ENCODE measurements around the gene ZNF141.
"Not testable (repeated sequence)": the region's sequence is repeated elsewhere in the genome, so short reads cannot be mapped to it uniquely, and the experiment has no call there.

Gene ZNF141

GRCh38 chr4:337143-337931 is at the start of gene ZNF141:
Gene ZNF141, plus strand, starts transcription at chr4:337814. Its CDS starts 170 bp downstream, at chr4:337984.
- DNase-seq, result peak; percentile 80

DNA sequence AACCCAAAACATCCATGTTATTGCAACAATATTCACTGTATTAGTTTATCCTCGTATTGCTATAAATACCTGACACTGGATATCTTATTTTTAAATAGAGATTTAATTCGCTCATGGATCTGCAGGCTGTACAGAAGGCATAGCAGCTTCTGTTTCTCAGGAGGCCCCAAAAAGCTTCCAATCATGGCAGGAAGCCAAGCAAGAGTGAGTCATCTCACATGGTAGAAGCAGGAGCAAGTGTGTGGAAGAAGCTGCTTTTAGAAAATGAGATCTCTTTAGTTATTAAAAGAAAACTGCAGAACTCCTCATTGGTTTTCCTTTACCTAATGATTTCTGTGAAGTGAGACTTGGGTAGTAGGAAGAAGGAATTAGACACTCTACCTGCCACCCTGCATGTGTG is 48.7 kb upstream of the ZNF141 start:
- no peak for DNase-seq

- no peak for DNase-seq
Measured at GRCh38 chr4:294732-295131, 42.9 kb upstream of the ZNF141 start.

DNA sequence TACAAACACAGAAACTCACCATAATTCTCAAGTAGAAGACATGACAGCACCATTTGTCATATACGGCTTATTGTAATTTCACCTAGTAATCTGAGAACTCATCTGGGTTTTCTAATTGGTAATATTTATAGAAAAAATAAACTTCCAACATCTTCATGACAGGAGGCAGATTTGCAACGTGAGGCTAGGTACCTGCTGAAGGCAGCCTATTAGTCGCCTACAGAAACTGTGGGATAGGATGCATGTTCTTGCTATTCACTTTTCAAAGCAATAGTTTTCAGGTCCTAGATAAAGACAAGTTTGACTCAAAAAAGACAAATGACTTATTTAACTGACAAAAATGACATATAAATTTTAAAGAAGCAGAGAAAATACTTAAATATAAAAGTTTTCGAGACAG is 35.2 kb upstream of the ZNF141 start:
- DNase-seq, result no peak

DNA sequence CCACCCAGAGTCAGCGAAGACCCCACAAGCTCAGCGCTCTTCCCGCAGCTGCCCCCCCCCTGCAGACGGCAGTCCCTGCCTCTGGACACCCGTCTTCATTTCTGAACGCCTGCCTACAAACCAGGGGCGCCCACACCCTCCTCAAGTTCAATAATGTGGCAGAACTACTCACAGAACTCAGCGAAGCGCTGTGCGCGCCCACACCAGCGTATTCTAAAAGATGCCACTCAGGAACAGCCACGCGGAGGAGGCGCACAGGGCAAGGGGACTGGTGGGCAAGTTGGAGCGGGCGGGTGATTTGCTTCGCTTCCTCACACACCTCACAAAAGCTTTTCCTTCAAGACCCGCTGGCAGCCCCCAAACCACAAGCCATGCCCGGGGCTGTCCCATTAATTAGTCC is 33.1 kb upstream of the ZNF141 start:
- DNase-seq, result not testable (repeated sequence)

DNA sequence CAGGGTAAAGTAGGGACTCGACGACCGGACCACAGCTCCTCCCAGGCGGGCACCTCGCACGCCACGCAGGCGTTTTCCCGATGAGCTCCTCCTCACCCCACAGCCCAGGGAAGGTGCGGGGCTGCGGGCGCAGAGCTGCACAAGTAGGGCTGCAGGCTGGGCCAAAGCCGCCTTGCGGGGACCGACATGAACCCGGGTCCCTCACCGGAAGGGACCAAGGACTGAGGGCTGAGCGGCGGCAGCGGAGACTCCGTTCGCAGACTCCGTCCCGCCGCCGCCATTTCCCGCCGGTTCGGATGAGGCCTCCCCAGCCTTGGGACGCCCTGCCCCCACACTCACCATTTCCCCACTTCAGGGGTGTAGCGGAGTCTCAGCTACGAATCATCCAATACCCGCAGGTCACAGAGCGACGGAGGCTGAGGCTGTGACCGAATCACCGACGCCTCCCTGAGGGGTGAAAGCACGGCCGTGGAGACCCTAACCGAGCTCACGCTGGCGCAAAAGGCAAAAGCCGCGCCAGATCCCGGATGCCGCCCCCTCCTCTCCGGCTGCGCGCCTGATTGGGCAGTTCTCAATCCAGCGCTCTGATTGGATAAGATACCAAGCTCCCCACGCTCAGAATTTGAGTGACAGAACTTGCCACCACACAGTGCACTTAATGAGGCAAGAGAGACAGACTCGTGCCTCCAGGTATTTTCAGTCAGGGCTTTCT is 32.5 kb upstream of the ZNF141 start, which contains the start of gene ZNF732:
TSS of gene ZNF732 (minus strand) at position 506 of the 712 bp plus-strand sequence. CDS start at position 342, 164 bp downstream.
- no peak for DNase-seq

GRCh38 chr4:306551-306961 is 31.1 kb upstream of the ZNF141 start:
- DNase-seq, result no peak

DNA sequence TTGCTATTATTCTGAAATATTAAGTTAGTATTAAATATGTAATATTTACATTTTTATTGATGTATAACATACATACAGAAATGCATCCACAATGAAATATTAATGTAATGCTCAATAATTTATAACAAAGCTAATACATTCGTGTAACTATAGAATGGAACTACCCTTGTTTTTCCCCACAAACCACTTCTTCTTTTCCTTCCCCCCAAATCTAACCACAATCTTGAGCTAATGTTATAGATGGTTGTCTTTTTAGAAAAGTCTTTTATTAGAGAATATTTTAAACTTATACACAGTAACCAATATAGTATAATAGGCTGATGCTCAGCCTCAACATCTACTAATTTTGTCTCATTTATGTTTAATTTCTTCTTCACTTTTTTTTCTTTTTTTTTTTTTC is 27.8 kb upstream of the ZNF141 start:
- DNase-seq, result no peak

DNA sequence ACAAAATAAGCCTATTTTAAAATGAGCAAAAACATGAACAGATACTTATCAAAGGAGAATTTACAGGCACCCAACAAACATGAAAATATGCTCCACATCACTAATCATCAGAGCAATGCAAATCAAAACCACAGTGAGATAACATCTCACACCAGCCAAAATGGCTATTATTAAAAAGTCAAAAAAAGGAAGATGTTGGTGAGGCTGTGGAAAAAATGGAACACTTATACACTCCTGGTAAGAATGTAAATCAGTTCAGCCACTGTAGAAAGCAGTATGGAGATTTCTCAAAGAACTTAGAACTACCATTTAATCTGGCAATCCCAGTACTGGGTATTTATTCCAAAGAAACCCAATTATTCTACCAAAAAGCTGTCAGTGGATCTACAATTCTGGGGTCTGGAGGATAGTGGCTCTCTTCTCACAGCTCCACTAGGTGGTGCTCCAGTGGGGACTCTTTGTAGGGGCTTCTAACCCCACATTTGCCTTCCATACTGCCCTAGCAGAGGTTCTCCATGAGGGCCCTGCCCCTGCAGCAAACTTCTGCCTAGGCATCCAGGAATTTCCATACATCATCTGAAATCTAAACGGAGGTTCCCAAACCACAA is 23.2 kb upstream of the ZNF141 start:
- DNase-seq, result no peak

DNA sequence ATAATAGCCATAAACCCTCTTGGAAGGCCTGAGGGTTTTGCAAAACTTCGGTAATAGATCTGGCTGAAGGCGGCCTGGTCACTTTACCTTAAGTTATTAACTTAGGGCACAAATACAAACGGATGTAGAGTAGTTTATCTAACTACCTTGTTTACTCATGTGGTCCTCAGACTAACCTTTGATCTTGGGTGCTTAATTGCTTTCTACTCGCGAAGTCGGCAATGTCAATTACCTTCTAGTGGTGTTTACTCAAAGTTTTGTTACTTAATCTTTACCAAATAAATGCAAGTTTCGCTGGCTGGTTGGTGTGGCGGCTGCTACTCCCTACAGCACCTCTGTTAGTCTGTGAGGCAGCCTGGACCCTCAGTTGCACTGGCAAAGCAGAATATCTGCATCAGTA is 8.9 kb upstream of the ZNF141 start:
- no peak for DNase-seq

GRCh38 chr4:335515-335914 is 2.1 kb upstream of the ZNF141 start:
- no peak for DNase-seq

DNA sequence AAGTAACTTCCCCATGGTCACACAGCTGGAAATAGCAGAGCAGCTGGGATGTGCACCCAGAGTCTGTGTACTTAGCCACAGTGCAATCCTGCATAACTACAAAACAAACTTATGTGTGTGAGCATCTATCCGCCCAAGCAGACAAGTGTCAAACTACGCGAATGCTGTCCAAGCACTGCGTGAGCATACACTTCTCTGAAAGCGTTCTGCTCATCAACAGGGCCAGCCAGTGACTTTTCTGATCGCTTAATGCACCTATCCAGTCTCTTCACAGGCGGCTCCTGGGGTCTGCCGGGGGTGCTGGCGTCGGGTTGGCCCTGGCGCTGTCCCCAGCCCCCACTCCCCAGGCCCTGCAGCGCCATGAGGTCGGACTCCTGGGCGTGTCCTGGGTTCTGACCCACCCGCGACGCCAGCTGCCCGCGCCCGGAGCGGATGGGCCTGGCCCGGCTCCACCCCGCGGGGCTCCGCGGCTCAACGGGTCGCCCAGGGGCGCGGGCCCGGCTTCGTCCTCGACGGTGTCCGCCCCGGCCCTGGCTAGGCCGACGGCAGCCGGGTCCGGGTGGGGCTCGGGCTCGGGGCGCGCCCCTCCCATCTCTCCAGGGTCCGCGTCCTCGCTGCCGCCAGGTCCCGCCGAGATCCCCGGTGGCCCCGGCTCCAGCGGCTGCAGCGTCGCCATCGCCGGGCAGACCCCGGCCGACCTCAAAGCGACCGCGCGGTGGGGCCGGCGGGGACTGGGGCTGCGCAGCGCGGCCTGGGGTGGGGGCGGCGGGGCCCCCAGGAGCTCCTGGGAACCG is 1.3 kb upstream of the ZNF141 start:
- no peak for DNase-seq

DNA sequence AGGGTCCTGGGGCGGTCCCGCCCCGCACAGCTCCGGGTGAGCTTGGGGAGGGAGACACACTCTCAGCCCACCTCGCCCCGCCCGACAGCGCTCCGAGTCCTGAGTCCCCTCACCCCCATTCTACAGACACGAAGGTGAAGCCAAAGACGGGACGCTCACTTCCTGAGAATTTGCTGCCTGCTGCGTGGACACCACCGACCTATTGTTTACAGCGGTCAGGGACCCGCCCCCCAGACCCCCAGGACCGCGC is 796 bp upstream of the ZNF141 start:
- DNase-seq, result no peak

DNA sequence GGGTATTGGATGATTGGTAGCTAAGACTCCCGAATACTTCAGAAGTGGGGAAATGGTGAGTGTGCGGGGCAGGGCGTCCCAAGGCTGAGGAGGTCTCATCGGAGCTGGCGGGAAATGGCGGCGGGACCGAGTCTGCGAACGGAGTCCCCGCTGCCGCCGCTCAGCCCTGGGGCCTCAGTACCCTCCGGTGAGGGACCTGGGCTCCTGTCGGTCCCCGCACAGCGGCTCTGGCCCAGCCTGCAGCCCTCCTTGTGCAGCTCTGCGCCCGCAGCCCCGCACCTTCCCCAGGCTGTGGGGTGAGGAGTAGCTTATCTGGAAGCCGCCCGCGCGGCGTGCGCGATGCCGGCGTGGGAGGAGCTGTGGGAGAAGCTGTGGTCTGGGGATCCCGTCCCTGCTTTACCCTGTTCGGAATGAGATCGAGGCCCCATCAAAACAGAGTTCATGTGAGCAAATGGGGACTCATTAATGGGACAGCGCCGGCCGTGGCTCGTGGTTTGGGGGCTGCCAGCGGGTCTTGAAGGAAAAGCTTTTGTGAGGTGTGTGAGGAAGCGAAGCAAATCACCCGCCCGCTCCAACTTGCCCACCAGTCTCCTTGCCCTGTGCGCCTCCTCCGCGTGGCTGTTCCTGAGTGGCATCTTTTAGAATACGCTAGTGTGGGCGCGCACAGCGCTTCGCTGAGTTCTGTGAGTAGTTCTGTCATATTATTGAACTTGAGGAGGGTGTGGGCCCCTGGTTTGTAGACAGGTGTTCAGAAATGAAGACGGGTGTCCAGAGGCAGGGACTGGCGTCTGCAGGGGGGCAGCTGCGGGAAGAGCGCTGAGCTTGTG is 531 bp downstream of the ZNF141 start:
- DNase-seq, result peak; percentile 54

DNA sequence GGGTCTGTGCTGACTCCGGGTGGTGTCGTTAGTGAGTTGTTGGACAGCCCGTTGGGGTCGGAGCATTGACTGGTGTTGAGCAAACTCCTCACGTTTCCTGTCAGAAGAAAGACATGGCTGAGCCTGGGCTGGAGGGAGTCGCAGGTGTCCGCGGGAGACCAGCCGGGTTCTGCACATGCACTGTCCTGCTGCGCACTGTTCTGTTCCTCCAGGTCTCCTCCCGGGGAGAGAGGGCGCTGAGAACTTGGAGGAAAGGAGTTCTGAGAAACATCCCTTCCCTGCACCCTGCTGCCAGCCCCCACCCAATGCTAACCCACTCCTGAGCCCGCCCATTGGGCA is 1.1 kb downstream of the ZNF141 start:
- no peak for DNase-seq

DNA sequence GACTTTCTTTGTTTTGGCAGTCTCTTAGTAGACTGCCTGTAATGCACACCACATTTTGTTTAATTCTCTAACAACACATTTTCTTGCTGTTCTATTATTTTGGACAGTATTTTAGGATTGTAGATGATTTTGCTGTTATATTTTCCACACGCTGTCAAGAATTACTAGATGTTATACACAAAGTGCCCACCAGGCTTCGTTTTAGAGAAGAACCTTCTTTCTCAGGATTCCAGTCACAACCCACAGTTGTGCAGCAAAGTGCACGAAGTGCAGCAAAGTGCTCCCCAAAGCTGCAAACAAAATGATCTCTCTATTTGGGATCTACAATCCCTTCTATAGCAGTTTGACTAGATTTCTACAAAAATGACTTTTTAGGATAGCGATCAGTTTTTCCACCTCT is 2.4 kb downstream of the ZNF141 start:
- DNase-seq, result no peak

DNA sequence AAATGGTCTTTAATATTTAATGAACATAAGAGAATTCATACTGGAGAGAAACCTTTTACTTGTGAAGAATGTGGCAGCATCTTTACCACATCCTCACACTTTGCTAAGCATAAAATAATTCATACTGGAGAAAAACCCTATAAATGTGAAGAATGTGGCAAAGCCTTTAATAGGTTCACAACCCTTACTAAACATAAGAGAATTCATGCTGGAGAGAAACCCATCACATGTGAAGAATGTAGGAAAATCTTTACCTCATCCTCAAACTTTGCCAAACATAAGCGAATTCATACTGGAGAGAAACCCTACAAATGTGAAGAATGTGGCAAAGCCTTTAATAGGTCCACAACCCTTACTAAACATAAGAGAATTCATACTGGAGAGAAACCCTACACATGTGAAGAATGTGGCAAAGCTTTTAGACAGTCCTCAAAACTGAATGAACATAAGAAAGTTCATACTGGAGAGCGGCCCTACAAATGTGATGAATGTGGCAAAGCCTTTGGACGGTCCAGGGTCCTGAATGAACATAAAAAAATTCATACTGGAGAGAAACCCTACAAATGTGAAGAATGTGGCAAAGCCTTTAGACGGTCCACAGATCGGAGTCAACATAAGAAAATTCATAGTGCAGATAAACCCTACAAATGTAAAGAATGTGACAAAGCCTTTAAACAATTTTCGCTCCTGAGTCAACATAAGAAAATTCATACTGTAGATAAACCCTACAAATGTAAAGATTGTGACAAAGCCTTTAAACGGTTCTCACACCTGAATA is 35.6 kb downstream of the ZNF141 start:
- DNase-seq, result no peak

DNA sequence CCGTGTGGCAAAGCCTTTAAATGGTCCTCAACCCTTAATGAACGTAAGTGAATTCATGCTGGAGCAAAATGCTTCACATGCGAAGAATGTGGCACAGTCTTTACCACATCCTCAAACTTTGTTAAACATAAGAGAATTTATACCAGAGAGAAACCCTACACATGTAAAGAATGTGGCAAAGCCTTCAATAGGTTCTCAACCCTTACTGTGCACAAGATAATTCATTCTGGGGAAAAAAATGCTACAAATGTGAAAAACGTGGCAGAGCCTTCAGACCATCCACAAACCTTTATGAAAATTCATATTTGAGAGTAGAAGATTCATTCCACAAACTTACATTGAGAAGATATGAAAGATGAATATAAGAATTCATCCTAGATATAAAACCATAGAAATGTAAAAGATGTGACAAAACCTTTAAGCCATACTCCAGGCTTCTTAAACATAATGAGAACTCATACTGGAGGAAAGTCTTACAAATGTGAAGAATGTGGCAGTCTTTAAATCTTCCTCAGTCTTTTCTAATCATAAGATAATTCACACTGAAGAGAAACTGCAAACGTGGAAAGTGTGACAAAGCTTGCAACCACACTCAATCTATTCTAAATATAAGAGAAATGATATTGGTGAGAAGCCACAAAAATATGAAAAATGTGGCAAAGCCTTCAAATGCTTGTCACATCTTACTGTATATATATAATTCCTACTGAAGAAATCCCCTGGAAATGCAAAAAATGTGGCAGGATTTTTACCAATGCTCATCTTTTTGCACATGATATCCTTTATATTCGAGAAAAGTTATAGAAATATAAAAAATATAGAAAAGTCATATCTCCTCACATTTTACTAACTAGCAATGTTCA is 36.9 kb downstream of the ZNF141 start:
- DNase-seq, result no peak

DNA sequence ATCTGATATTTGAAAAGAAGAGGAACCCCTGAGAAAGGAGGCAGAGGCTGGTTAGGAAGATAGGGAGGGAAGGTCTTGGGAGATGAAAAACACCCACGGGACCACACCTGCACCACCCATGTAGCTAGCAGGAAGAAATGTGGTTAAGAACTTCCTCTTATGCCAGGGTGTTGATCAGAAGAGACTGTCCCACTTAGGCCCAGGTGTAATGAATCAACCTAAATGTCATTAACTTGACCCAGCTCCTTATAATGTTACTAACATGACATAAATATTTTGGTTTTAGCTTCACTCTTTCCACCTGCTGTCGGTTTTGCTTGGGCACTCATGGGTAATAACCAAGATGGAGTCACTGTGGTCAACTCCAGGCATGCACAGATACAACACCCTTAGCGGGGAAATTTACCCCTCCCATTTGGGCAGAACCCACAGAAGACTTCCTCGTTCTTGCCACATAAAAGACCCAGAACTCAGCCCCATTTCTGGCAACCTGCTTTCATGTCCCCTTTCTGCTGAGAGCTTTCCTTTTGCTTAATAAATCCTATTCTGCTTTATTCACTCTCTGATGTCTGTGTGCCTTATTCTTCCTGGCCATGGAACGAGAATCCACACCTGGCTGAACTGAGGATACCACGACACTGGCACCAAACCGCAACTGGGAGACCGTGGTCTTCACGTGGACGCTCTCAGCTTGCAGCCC is 46.8 kb downstream of the ZNF141 start:
- DNase-seq, result no peak
